ENCODE results near the gene OLFM1. TPM values are rescaled to one million over a fixed set of nuclear protein-coding genes. Genes with fewer than 3 reads are reported as not detected.

OLFM1 gene
- total and polyA plus RNA-seq, 2 donors = 24.5 to 28.3 TPM

DNA sequence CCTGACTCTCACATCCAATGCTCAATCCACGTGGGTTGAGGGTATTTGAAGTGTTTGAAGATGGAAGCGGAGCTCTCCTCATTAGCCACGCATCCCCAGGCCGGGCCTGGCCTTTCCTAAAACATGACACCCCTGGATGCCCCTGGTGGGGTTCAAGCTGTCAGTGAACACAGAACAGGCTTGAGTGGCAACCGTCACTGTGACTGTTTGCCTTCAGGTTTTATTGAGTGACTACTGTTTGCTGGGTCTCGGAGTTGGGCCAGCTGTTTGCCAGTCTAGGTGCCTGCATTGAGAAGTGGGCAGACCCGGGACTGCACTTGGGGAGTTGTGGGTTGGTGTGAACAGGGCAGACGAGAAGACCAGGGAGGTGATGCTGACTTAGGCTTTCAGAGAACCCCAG, 7.8 kb upstream of the OLFM1 start:
- no peak for DNase-seq (ENCODE audit: low read depth in 6 of 9, low spot score in 9 of 9)
- WGBS = 86% methylated on average over 8 of the region's 8 CpGs
- Histone ChIP-seq H3K9me3 (ENCODE audit: control insufficient read depth in 2 of 2, insufficient read depth in 1 of 2, low read length in 1 of 2) (no peaks in the 10 kb centered on the region), H3K4me3 (ENCODE audit: low read length in 2 of 2) (no peak overlapping the region), H3K36me3 (ENCODE audit: control insufficient read depth in 2 of 2, insufficient read depth in 2 of 2, low read length in 1 of 2) (no peaks in the 10 kb centered on the region), H3K27ac (ENCODE audit: low read depth in 1 of 2, low read length in 1 of 2) (no peak overlapping the region), H3K4me1 (ENCODE audit: control insufficient read depth in 2 of 2, insufficient read depth in 2 of 2, low read length in 2 of 2) (no peaks in the 10 kb centered on the region), H3K27me3 (ENCODE audit: control insufficient read depth in 2 of 2, insufficient read depth in 1 of 2, low read length in 1 of 2) (peaks cover 17 to 45% of the 10 kb centered on the region in 2 donors)

DNA sequence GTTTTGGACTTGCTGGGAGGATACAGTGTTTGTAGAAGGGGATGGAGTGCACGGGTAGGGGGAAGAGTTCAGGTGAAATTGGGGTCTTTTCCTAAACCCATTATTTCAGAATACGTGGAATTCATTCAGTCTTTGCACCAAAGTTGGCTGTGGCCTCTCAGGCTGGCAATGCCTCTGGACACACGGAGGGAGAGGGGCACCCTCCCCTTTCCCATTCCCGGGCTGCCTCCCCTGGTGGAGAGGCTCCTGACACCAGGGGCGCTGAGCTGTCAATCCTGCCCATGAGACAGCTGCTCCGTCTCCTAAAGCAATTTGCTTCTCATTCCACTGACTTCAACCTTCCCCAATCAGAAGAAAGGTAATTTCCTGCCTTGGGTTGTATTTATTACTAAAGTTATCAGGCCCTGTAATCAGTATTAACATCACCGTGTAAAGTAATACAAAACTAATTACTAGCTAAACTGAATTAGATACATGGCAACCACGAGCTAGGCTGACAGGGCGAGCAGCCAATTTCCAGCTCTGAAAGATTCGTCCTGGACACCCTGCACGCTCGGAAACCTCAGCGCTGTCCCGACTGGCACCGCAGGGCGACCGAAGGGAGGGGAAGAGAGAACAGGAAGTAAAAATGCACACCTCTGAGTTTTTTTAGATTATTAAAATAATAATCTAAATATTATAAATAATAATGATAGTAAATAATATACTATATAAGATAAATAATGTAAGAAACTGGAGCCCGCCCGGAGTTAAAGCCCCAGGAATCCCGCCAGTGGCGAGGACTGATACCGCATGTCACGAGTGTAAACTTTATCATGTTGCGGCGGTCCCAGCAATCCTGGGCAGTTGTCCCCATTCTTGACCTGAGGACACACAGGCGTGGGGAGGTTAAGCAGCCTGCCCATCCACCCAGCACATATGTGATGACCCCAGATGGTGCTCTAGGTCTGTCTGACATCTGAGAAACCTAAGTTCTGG, 6.9 kb upstream of the OLFM1 start:
- Histone ChIP-seq H3K27ac (ENCODE audit: low read depth in 1 of 2, low read length in 1 of 2) (no peak overlapping the region), H3K4me1 (ENCODE audit: control insufficient read depth in 2 of 2, insufficient read depth in 2 of 2, low read length in 2 of 2) (no peaks in the 10 kb centered on the region), H3K4me3 (ENCODE audit: low read length in 2 of 2) (no peak overlapping the region), H3K27me3 (ENCODE audit: control insufficient read depth in 2 of 2, insufficient read depth in 1 of 2, low read length in 1 of 2) (peaks cover 12 to 46% of the 10 kb centered on the region in 2 donors), H3K36me3 (ENCODE audit: control insufficient read depth in 2 of 2, insufficient read depth in 2 of 2, low read length in 1 of 2) (no peaks in the 10 kb centered on the region), H3K9me3 (ENCODE audit: control insufficient read depth in 2 of 2, insufficient read depth in 1 of 2, low read length in 1 of 2) (no peaks in the 10 kb centered on the region)
- no peak for DNase-seq (ENCODE audit: low read depth in 6 of 9, low spot score in 9 of 9)
- WGBS = 86% methylated on average over 26 of the region's 26 CpGs

DNA sequence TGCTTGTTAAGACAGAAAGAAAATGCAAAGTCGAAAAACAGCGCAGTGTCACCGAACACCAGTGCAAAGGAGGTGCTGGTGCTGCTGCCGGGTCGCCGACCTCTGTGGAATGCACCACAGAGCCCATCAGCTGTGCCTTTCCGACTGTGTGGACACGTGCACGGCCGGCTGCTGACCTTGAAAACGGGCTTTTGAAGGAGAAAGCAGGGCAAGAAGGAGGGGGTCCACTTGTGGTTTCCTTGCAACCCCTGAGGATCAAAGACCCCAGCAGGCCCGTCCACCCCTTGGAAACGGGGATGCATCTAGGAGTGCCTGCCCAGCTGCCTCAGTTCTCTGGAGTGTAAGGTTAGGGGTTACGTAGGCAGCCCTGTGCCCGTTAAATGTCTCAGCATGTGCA, 6.2 kb upstream of the OLFM1 start:
- Histone ChIP-seq H3K9me3 (ENCODE audit: control insufficient read depth in 2 of 2, insufficient read depth in 1 of 2, low read length in 1 of 2) (no peaks in the 10 kb centered on the region), H3K4me3 (ENCODE audit: low read length in 2 of 2) (no peak overlapping the region), H3K4me1 (ENCODE audit: control insufficient read depth in 2 of 2, insufficient read depth in 2 of 2, low read length in 2 of 2) (no peaks in the 10 kb centered on the region), H3K27me3 (ENCODE audit: control insufficient read depth in 2 of 2, insufficient read depth in 1 of 2, low read length in 1 of 2) (peaks cover 13 to 47% of the 10 kb centered on the region in 2 donors), H3K36me3 (ENCODE audit: control insufficient read depth in 2 of 2, insufficient read depth in 2 of 2, low read length in 1 of 2) (no peaks in the 10 kb centered on the region), H3K27ac (ENCODE audit: low read depth in 1 of 2, low read length in 1 of 2) (no peak overlapping the region)
- 88% methylated on average over 15 of the region's 15 CpGs for WGBS
- DNase-seq (ENCODE audit: low read depth in 6 of 9, low spot score in 9 of 9) = no peak

DNA sequence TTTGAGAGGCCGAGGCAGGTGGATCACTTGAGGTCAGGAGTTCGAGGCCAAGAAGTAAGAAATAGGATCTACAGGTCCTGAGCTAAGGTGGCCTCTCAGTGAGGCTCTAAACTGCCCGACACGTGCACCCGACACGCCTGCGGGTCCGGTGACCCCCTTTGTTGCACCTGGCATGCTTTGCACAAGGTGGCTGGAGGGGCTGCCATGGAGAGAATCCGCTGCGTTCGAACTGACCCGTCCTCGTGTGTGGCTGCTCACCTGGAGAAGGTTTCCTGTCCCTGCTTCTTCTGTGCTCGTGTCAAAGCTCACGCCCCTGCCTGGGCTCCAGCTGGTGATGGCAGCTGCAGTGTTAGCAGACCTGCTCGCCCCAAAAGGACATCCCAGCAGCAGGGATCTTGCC, 5.7 kb upstream of the OLFM1 start:
- Histone ChIP-seq H3K27me3 (ENCODE audit: control insufficient read depth in 2 of 2, insufficient read depth in 1 of 2, low read length in 1 of 2) (peaks cover 16 to 47% of the 10 kb centered on the region in 2 donors), H3K4me1 (ENCODE audit: control insufficient read depth in 2 of 2, insufficient read depth in 2 of 2, low read length in 2 of 2) (no peaks in the 10 kb centered on the region), H3K9me3 (ENCODE audit: control insufficient read depth in 2 of 2, insufficient read depth in 1 of 2, low read length in 1 of 2) (no peaks in the 10 kb centered on the region), H3K4me3 (ENCODE audit: low read length in 2 of 2) (no peak overlapping the region), H3K27ac (ENCODE audit: low read depth in 1 of 2, low read length in 1 of 2) (no peak overlapping the region), H3K36me3 (ENCODE audit: control insufficient read depth in 2 of 2, insufficient read depth in 2 of 2, low read length in 1 of 2) (no peaks in the 10 kb centered on the region)
- 92% methylated on average over 16 of the region's 16 CpGs for WGBS
- no peak for DNase-seq (ENCODE audit: low read depth in 6 of 9, low spot score in 9 of 9)

DNA sequence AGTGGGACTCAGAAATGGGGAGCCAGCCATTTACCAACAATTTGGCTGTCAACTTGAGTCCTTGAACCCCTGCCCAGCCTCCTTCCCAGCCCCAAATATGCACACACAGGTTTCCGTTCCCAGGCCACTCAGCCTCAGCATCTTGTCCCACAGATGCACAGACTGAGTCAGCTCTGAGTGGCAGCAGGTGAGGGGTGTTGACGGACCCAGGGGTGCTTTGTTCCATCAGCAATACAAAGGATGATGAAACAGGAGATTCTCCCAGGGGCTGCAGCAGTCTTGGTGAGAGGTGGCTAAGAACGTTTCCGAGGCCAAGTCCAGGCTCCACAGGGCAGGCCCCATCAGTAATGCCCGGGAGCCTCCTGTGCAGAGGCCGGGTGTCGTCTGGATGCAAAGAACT, 4.9 kb upstream of the OLFM1 start:
- no peak for DNase-seq (ENCODE audit: low read depth in 6 of 9, low spot score in 9 of 9)
- no peak overlapping the region for H3K4me3 ChIP-seq (ENCODE audit: low read length in 2 of 2)
- H3K36me3 ChIP-seq (ENCODE audit: control insufficient read depth in 2 of 2, insufficient read depth in 2 of 2, low read length in 1 of 2) = no peaks in the 10 kb centered on the region
- no peak overlapping the region for H3K27ac ChIP-seq (ENCODE audit: low read depth in 1 of 2, low read length in 1 of 2)
- no peaks in the 10 kb centered on the region for H3K9me3 ChIP-seq (ENCODE audit: control insufficient read depth in 2 of 2, insufficient read depth in 1 of 2, low read length in 1 of 2)
- 83% methylated on average over 7 of the region's 7 CpGs for WGBS
- H3K4me1 ChIP-seq (ENCODE audit: control insufficient read depth in 2 of 2, insufficient read depth in 2 of 2, low read length in 2 of 2) = no peaks in the 10 kb centered on the region
- peaks cover 24 to 46% of the 10 kb centered on the region in 2 donors for H3K27me3 ChIP-seq (ENCODE audit: control insufficient read depth in 2 of 2, insufficient read depth in 1 of 2, low read length in 1 of 2)

DNA sequence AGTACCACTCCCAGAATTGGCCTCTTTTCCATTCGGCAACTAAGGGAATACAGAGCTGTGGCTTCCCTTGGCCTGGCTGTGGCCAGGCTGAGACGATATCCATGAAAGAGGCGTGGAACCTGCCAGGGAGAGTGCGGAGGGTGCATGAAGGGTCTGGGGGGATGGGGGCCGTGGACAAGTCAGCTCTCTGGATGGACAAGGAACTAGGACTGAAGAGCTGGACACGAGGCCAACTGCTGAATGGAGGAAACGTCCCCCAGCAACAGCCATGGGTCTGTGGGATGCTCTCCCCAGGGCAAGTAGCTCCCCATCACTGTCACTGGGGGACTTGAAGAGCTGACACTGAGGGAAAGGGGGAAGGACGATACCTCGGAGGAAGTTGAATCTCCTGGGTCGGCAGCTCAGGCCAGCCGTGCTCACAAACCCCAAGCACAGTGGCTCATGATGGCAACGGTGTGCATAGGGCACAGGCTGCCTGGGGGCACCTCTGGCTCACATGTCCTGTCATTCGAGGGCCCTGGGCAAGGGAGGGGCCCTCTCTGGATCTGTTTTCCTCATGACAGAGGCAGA, 4.1 kb upstream of the OLFM1 start:
- Histone ChIP-seq H3K4me3 (ENCODE audit: low read length in 2 of 2) (no peak overlapping the region), H3K27me3 (ENCODE audit: control insufficient read depth in 2 of 2, insufficient read depth in 1 of 2, low read length in 1 of 2) (peaks cover 32 to 43% of the 10 kb centered on the region in 2 donors), H3K36me3 (ENCODE audit: control insufficient read depth in 2 of 2, insufficient read depth in 2 of 2, low read length in 1 of 2) (no peaks in the 10 kb centered on the region), H3K4me1 (ENCODE audit: control insufficient read depth in 2 of 2, insufficient read depth in 2 of 2, low read length in 2 of 2) (no peaks in the 10 kb centered on the region), H3K27ac (ENCODE audit: low read depth in 1 of 2, low read length in 1 of 2) (no peak overlapping the region), H3K9me3 (ENCODE audit: control insufficient read depth in 2 of 2, insufficient read depth in 1 of 2, low read length in 1 of 2) (no peaks in the 10 kb centered on the region)
- 63% methylated on average over 13 of the region's 13 CpGs for WGBS
- DNase-seq (ENCODE audit: low read depth in 6 of 9, low spot score in 9 of 9) = no peak

DNA sequence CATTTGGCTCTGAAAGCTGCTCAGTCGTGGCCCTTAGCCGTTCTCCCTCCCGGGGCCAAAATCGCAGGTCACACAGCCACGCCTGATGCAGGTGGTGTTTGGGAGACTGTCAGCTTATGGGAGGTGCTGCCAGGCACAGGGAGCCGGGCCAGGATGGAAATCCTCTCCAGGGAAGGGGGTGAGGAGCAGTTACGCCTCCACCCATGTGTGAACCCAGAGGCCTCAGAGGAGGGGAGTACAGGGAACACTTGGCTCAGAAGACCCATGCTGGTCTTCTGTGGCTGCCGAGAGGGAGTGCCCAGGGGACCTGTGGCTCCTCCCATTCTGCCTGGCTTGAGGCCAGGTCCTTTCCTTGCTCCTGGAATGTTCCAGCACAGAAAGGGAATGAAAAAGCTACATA, 3.6 kb upstream of the OLFM1 start:
- no peaks in the 10 kb centered on the region for H3K9me3 ChIP-seq (ENCODE audit: control insufficient read depth in 2 of 2, insufficient read depth in 1 of 2, low read length in 1 of 2)
- H3K4me1 ChIP-seq (ENCODE audit: control insufficient read depth in 2 of 2, insufficient read depth in 2 of 2, low read length in 2 of 2) = no peaks in the 10 kb centered on the region
- no peak for DNase-seq (ENCODE audit: low read depth in 6 of 9, low spot score in 9 of 9)
- no peaks in the 10 kb centered on the region for H3K36me3 ChIP-seq (ENCODE audit: control insufficient read depth in 2 of 2, insufficient read depth in 2 of 2, low read length in 1 of 2)
- peaks cover 37 to 48% of the 10 kb centered on the region in 2 donors for H3K27me3 ChIP-seq (ENCODE audit: control insufficient read depth in 2 of 2, insufficient read depth in 1 of 2, low read length in 1 of 2)
- 68% methylated on average over 8 of the region's 8 CpGs for WGBS
- no peak overlapping the region for H3K4me3 ChIP-seq (ENCODE audit: low read length in 2 of 2)
- H3K27ac ChIP-seq (ENCODE audit: low read depth in 1 of 2, low read length in 1 of 2) = no peak overlapping the region

DNA sequence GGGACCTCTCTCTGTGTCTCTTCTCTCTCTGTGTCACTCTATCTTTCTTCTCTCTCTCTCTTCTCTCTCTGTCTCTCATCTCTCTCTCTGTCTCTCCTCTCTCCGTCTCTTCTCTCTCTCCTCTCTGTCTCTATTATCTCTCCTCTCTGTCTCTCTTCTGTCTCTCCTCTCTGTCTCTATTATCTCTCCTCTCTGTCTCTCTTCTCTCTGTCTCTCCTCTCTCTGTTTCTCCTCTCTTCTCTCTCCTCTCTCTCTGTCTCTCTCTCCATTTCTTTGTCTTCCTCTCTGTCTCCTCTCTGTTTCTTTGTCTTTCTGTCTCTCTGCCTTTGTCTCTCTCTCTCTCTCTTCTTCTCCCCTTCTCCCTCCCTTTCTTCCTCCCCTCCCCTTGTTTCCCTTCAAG, 3.2 kb upstream of the OLFM1 start:
- no peaks in the 10 kb centered on the region for H3K9me3 ChIP-seq (ENCODE audit: control insufficient read depth in 2 of 2, insufficient read depth in 1 of 2, low read length in 1 of 2)
- peaks cover 41 to 53% of the 10 kb centered on the region in 2 donors for H3K27me3 ChIP-seq (ENCODE audit: control insufficient read depth in 2 of 2, insufficient read depth in 1 of 2, low read length in 1 of 2)
- H3K36me3 ChIP-seq (ENCODE audit: control insufficient read depth in 2 of 2, insufficient read depth in 2 of 2, low read length in 1 of 2) = no peaks in the 10 kb centered on the region
- H3K4me3 ChIP-seq (ENCODE audit: low read length in 2 of 2) = no peak overlapping the region
- H3K4me1 ChIP-seq (ENCODE audit: control insufficient read depth in 2 of 2, insufficient read depth in 2 of 2, low read length in 2 of 2) = no peaks in the 10 kb centered on the region
- no peak overlapping the region for H3K27ac ChIP-seq (ENCODE audit: low read depth in 1 of 2, low read length in 1 of 2)
- no peak for DNase-seq (ENCODE audit: low read depth in 6 of 9, low spot score in 9 of 9)
- 93% methylated on average over 1 of the region's 1 CpG for WGBS

Measured in thymus (tissue), 11 donors.